BLaER1 treated with 17β-estradiol and CSF1 and Interleukin-3, amounts not matched to agents 10 nM and 100 nM (cell line): Measurements from ENCODE around the gene MGST2.

Experiments used
- H3K27ac ChIP-seq, 11 experiments: shearing (Covaris generic); formaldehyde crosslinking; 2 replicates each; pipeline ENCODE4 v1.8.1; 2022
- H3K27me3 ChIP-seq, 11 experiments: shearing (Covaris generic); formaldehyde crosslinking; 2 replicates each; pipeline ENCODE4 v1.8.1; 2022
- H3K36me3 ChIP-seq, 11 experiments: shearing (Covaris generic); formaldehyde crosslinking; 2 replicates each; pipeline ENCODE4 v1.8.1; 2022
- H3K4me1 ChIP-seq, 10 experiments: shearing (Covaris generic); formaldehyde crosslinking; 2 replicates each; pipeline ENCODE4 v1.8.1; 2022
- H3K4me2 ChIP-seq, 11 experiments: shearing (Covaris generic); formaldehyde crosslinking; 2 replicates each; pipeline ENCODE4 v1.8.1; 2022
- H3K4me3 ChIP-seq, 10 experiments: shearing (Covaris generic); formaldehyde crosslinking; 2 replicates each; pipeline ENCODE4 v1.8.1; 2022
- H3K9ac ChIP-seq, 11 experiments: shearing (Covaris generic); formaldehyde crosslinking; 2 replicates each; pipeline ENCODE4 v1.8.1; 2022
- H3K9me3 ChIP-seq, 11 experiments: shearing (Covaris generic); formaldehyde crosslinking; replicated peaks in 1 of 11; 2 replicates each; pipeline ENCODE4 v1.8.1; 2022
- H4K20me1 ChIP-seq, 11 experiments: shearing (Covaris generic); formaldehyde crosslinking; 2 replicates each; pipeline ENCODE4 v1.8.1; 2022
- Cebpa-rat ChIP-seq, 11 experiments: shearing (Covaris generic); IDR thresholded peaks; 2 replicates each; pipeline ENCODE4 v1.8.1; 2022

MGST2 gene

DNA sequence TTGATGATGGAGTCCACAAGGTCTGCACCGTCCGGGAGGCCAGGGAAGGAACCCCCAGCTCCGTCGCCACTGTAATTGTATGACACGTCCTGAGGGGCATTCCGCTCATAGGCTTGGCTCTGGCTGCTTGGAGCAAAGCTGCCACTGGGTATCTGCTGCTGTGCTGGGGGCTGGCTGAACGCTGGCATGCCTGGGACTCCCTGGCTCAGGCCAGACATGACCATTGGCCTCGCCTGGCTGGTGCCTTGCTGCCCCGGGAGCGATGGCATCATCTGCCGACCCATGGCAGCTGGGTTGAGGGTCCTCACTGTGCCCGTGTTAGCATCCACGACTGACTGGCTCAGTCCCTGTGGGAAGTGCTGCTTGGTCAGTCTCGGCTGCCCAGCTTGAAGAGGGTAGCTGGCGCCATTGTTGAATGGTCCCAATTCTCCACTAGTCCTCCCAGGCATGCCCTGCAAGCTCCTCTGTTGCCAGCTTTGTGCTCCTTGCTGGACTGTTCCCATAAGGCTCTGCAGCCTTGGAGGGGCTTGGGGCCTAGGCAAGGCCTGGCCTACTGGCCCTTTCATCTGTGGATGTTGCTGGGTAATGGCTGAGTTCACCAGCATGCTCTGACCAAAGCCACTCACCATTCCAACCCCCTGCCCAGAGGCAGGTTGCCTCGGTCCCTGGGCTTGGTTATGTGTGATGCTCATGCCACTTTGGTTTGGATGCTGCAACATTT, 53.9 kb downstream of the MGST2 start:
- H3K4me3 ChIP-seq, result no peak overlapping the region

DNA sequence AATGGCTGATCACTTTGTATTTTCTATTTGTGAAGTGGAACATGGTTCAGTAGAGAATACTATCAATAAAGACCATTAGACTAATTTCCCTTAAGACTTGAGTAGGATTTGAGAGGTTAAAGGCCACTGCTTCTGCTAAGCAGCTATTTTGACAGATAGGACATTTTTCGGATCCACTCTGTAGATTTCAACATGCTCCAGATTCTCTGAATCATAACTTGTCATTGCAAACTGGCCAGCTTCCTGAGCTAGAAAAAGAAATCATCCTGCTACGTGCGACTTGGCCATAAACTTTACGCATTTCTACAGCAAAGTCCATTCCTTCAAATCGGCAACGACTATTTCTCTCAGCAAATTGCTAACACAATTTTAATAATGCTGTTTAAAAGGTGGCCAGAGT, 55.2 kb downstream of the MGST2 start:
- Histone ChIP-seq H3K9me3 (no peaks in the 10 kb centered on the region), H3K4me3 (no peak overlapping the region), H3K27me3 (no peaks in the 10 kb centered on the region), H3K27ac (no peak overlapping the region), H3K36me3 (peaks cover 48 to 91% (median 72%) of the 10 kb centered on the region in 11 experiments), H3K9ac (no peak overlapping the region), H3K4me1 (no peaks in the 10 kb centered on the region), H4K20me1 (peaks cover 0 to 10% (median 0%) of the 10 kb centered on the region in 11 experiments; a peak in 2 of 22 replicates), H3K4me2 (no peak overlapping the region)
- no peak for TF ChIP-seq Cebpa-rat (IDR thresholded peaks at IDR 0.05)

More for the DNA sequence above, 53.9 kb downstream of the MGST2 start:
- peaks cover 35 to 84% (median 60%) of the 10 kb centered on the region in 11 experiments for H3K36me3 ChIP-seq
- no peaks in the 10 kb centered on the region for H3K4me1 ChIP-seq
- no peak overlapping the region for H3K9ac ChIP-seq
- peaks cover 0 to 10% (median 0%) of the 10 kb centered on the region in 11 experiments; a peak in 2 of 22 replicates for H4K20me1 ChIP-seq
- no peak for TF ChIP-seq Cebpa-rat (IDR thresholded peaks at IDR 0.05)
- no peak overlapping the region for H3K4me2 ChIP-seq
- H3K9me3 ChIP-seq, result no peaks in the 10 kb centered on the region
- H3K27ac ChIP-seq, result no peak overlapping the region
- no peaks in the 10 kb centered on the region for H3K27me3 ChIP-seq

DNA sequence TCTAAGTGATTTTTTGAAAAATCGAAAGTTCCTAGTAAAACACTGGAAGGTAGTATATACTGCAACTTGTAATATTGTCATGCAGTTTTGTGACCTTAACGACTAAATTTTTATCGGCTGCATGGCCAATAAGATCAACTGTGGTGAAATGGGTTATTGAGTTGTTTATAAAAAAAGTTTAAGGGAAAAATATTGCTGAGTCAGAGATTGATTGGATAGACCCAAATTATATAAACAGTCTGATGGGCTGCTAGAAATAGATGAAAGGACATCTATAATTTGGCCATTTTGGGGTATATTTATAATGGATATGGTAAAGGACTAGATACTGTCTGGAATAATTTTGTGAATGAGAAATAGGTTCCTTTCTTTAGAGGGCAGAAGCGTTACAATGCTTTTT, 56.2 kb downstream of the MGST2 start:
- Histone ChIP-seq H3K9ac (no peak overlapping the region), H3K4me1 (no peaks in the 10 kb centered on the region), H3K4me2 (no peak overlapping the region), H3K27ac (no peak overlapping the region), H3K27me3 (no peaks in the 10 kb centered on the region), H3K4me3 (no peak overlapping the region), H3K36me3 (peaks cover 56 to 97% (median 81%) of the 10 kb centered on the region in 11 experiments), H3K9me3 (no peaks in the 10 kb centered on the region), H4K20me1 (peaks cover 0 to 10% (median 0%) of the 10 kb centered on the region in 11 experiments; a peak in 2 of 22 replicates)
- TF ChIP-seq Cebpa-rat (IDR thresholded peaks at IDR 0.05), result no peak

DNA sequence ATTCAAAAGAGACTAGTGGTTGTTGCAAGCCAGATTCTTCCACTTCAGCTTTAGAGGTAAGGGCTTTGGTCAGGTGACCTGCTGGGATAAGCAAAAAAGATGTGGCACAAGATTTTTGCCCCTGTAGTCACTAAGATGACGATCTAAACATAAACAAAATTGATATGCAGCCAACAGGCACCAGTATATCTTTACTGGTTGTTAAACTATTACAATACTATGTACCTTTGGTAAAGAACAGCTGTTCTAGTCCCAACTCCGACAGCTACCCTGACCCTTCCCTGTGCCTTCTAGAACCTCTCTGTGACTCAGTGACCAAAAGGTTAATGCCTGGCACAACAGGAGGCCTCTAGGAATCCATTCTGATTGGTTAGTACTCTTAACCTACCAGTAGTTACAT, 59.6 kb downstream of the MGST2 start:
- no peak for TF ChIP-seq Cebpa-rat (IDR thresholded peaks at IDR 0.05)
- Histone ChIP-seq H3K36me3 (peaks cover 42 to 98% (median 84%) of the 10 kb centered on the region in 11 experiments), H4K20me1 (no peaks in the 10 kb centered on the region), H3K9me3 (no peaks in the 10 kb centered on the region), H3K9ac (no peak overlapping the region), H3K4me2 (no peak overlapping the region), H3K27me3 (no peaks in the 10 kb centered on the region), H3K27ac (no peak overlapping the region), H3K4me1 (no peaks in the 10 kb centered on the region), H3K4me3 (no peak overlapping the region)

DNA sequence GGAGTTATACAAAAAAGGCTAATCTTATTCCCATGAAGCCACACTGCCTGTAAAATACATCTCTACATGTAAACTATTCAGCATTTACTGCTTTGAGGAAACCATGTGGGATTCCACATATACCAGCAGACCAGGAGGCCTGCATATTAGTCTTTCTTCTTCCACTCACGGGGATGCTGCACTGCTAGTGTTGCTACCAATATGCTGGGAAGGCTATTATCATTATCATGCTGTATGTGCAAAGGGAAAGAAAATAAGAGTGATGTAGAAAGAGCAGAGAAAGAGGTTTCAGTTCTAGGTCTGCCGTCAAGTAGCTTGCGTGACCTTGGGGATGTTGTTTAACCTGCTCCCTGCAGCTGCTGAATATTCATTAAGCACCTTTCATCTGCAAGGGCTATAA, 61.0 kb downstream of the MGST2 start:
- Histone ChIP-seq H3K27ac (no peak overlapping the region), H3K9me3 (no peaks in the 10 kb centered on the region), H3K9ac (no peak overlapping the region), H3K4me3 (no peak overlapping the region), H3K4me2 (no peak overlapping the region), H3K4me1 (no peaks in the 10 kb centered on the region), H3K27me3 (no peaks in the 10 kb centered on the region), H3K36me3 (peaks cover 46 to 88% (median 74%) of the 10 kb centered on the region in 11 experiments), H4K20me1 (no peaks in the 10 kb centered on the region)
- TF ChIP-seq Cebpa-rat (IDR thresholded peaks at IDR 0.05), result no peak

DNA sequence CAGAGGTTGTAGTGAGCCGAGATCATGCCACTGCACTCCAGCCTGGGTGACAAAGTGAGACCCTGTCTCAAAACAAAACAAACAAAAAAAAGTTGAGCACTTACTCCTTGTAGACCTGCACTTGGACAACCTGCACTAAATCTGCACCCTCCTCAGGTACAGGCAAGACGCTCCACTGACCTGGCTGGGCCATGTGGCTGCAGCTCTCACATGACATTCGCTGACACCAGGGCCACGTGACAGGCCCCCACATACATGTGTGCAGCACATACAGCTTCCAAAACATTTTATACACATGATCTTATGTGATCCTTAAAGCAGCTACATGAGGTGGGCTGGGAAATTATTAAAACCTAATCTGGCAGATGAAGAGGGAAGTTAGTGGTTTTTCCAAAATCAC, 62.5 kb downstream of the MGST2 start:
- H3K9ac ChIP-seq, result no peak overlapping the region
- no peak overlapping the region for H3K4me3 ChIP-seq
- no peak overlapping the region for H3K27ac ChIP-seq
- no peaks in the 10 kb centered on the region for H3K27me3 ChIP-seq
- no peaks in the 10 kb centered on the region for H4K20me1 ChIP-seq
- TF ChIP-seq Cebpa-rat (IDR thresholded peaks at IDR 0.05), result no peak
- no peaks in the 10 kb centered on the region for H3K9me3 ChIP-seq
- H3K36me3 ChIP-seq, result peaks cover 46 to 77% (median 70%) of the 10 kb centered on the region in 11 experiments
- H3K4me1 ChIP-seq, result peaks cover 2 to 7% (median 5%) of the 10 kb centered on the region in 10 experiments
- no peak overlapping the region for H3K4me2 ChIP-seq

DNA sequence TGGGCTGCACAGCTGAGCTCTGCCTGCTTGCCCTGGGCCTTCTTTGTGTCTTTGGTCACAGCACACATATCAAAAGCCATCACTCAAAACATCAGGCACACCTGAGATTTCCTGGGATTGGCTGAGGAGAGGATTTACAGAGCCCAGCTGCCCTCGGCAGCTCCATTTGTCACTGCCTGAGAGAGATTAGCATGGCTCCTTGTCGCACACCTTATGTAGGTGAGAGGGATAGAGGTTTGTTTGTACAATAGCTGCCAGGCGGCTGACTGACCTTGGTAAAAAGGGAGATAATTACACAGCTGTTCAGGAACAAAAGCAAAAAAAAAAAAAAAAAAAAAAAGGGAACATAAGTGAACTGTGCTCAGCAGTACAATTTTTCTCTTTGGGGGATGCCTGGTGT, 63.2 kb downstream of the MGST2 start:
- no peak for TF ChIP-seq Cebpa-rat (IDR thresholded peaks at IDR 0.05)

DNA sequence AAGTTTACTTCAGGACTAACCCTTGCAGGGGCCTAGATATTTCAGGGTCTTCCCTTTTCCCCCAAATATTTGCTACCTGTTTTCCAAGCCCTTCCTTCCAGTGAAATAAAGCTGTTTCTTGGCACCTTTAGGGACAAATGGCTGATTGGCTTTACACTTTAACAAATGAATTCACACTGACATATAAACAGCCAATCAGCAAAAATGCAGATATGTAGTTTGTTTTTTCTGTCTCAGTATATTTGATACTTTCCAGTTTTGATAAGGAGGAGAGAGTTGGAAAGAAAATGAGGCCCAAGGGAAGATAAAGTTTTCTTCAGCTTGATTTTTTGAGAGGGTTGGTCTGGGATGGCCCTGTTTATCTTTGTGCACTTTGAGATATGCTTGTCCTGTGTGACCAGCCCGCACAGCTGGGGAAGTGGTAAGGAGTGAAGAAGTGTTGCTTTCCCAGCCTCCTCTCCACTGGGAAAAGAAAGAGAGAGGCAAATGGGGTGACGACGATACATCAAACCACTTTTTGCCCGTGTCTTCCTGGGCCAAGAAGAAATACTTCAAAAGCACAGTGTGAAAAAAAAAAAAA, 67.5 kb downstream of the MGST2 start:
- Histone ChIP-seq H3K4me3 (no peak overlapping the region), H3K9me3 (no peaks in the 10 kb centered on the region), H3K4me2 (peak overlapping the region; percentile 83 to 99 (median 94)), H3K27ac (peak overlapping the region in 10 of 11 experiments; percentile 82 to 93 (median 88); a peak in 11 of 22 replicates), H4K20me1 (0 out of 22 replicates have a peak, but pooled peaks cover 0 to 5% (median 0%) of the 10 kb centered on the region in 11 experiments), H3K9ac (peak overlapping the region in 7 of 11 experiments; percentile 37 to 88 (median 86); a peak in 5 of 22 replicates), H3K27me3 (no peaks in the 10 kb centered on the region), H3K4me1 (peaks cover 37 to 50% (median 42%) of the 10 kb centered on the region in 10 experiments), H3K36me3 (peaks cover 22 to 28% (median 27%) of the 10 kb centered on the region in 11 experiments; a peak in 21 of 22 replicates)
- no peak for TF ChIP-seq Cebpa-rat (IDR thresholded peaks at IDR 0.05)

More for the DNA sequence above, 63.2 kb downstream of the MGST2 start:
- Histone ChIP-seq H3K27me3 (no peaks in the 10 kb centered on the region), H3K36me3 (peaks cover 46 to 71% (median 65%) of the 10 kb centered on the region in 11 experiments), H3K9ac (no peak overlapping the region), H3K9me3 (no peaks in the 10 kb centered on the region), H4K20me1 (0 out of 22 replicates have a peak, but pooled peaks cover 0 to 5% (median 0%) of the 10 kb centered on the region in 11 experiments), H3K4me1 (peaks cover 9 to 14% (median 12%) of the 10 kb centered on the region in 10 experiments), H3K27ac (no peak overlapping the region), H3K4me2 (no peak overlapping the region), H3K4me3 (no peak overlapping the region)

DNA sequence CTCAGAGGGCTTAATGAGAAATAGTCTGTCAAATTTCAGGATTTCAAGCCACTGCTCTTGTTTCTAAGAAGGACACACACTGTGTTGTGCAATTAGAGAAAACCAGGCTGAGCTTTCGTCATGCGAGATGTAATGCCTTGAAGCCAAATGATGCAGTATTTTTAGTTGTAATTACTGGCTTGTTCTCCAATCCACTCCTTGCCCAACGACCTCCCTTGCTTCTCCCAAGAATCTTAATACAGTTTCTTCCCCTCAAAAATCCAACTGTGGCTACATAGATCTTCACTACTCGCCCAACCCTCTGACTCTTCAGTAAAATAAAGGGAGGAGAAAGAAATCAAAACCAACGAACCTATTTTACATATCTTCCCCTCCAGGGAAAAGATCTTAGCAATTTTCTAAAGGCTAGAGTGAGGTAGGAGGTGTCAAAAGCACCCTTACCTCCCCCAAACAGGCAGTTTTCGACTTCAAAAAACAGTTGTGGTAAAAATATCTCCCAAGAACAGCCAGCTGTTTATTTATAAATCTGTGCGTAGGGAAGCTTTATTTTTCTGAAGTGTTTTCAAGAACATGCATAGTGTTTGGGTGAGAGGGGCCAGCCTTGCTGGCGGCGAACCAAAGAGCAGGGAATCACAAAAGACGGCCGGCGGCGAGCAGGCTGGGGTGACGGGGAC, 68.7 kb downstream of the MGST2 start:
- Histone ChIP-seq H3K4me3 (peak overlapping the region; percentile 50 to 67 (median 55)), H3K27me3 (no peaks in the 10 kb centered on the region), H3K27ac (peak overlapping the region; percentile 64 to 93 (median 88)), H3K9me3 (no peaks in the 10 kb centered on the region), H3K4me2 (peak overlapping the region; percentile 83 to 99 (median 94)), H3K4me1 (peaks cover 37 to 63% (median 46%) of the 10 kb centered on the region in 10 experiments), H3K36me3 (peaks cover 9 to 16% (median 15%) of the 10 kb centered on the region in 11 experiments; a peak in 15 of 22 replicates), H4K20me1 (0 out of 22 replicates have a peak, but pooled peaks cover 0 to 5% (median 0%) of the 10 kb centered on the region in 11 experiments), H3K9ac (peak overlapping the region; percentile 75 to 88 (median 86))
- TF ChIP-seq Cebpa-rat (IDR thresholded peaks at IDR 0.05), result peak; percentile 18 to 88 (median 50); a peak in 12 of 22 replicates
